GM23338 (cell line): Measurements from ENCODE around the gene TAS2R14. TPM values are rescaled to one million over a fixed set of nuclear protein-coding genes. Genes with fewer than 3 reads are reported as not detected.

Experiments used
- ATAC-seq: fragments of 200-7000 bp; cut with Tn5 transposase; 3 replicates; pipeline ENCODE4 v1.9.1; 2020
- DNase-seq: peaks from one replicate; pipeline ENCODE4 v3.0.0-alpha.2; 2015; ENCODE audit warnings: low spot score
- H2AFZ ChIP-seq: fragments of 200-600 bp; sonication (generic); 2 replicates; pipeline ENCODE4 v1.8.0; 2016; ENCODE audit warnings: antibody characterized with exemption, mild to moderate bottlenecking, moderate library complexity
- H3F3A ChIP-seq: fragments of 200-600 bp; sonication (generic); replicated peaks from 2 replicates; pipeline ENCODE4 v1.8.0; 2017; ENCODE audit warnings: antibody characterized with exemption, mixed run types, low read depth
- H3K27ac ChIP-seq: fragments of 200-600 bp; sonication (generic); 2 replicates; pipeline ENCODE4 v1.6.1; 2016; ENCODE audit warnings: low read depth
- H3K27me3 ChIP-seq: fragments of 200-600 bp; sonication (generic); 2 replicates; pipeline ENCODE4 v1.8.0; 2016; ENCODE audit warnings: mild to moderate bottlenecking, mixed run types, moderate library complexity; ENCODE audit not compliant: insufficient read depth
- H3K36me3 ChIP-seq: fragments of 200-600 bp; sonication (generic); 2 replicates; pipeline ENCODE4 v1.8.0; 2016; ENCODE audit warnings: mild to moderate bottlenecking; ENCODE audit not compliant: insufficient read depth
- H3K4me1 ChIP-seq: fragments of 200-600 bp; sonication (generic); 2 replicates; pipeline ENCODE4 v1.8.0; 2016; ENCODE audit warnings: mild to moderate bottlenecking, moderate library complexity; ENCODE audit not compliant: insufficient read depth
- H3K4me2 ChIP-seq: fragments of 200-600 bp; sonication (generic); 2 replicates; pipeline ENCODE4 v1.7.1; 2017; ENCODE audit warnings: mixed run types
- H3K4me3 ChIP-seq: fragments of 200-600 bp; sonication (generic); 2 replicates; pipeline ENCODE4 v1.6.1; 2016; ENCODE audit warnings: mixed run types
- H3K79me2 ChIP-seq: fragments of 200-600 bp; sonication (generic); replicated peaks from 2 replicates; pipeline ENCODE4 v1.8.0; 2017; ENCODE audit warnings: mild to moderate bottlenecking; ENCODE audit not compliant: insufficient read depth
- H3K9me2 ChIP-seq: fragments of 200-600 bp; sonication (generic); 2 replicates; pipeline ENCODE4 v1.8.0; 2017; ENCODE audit not compliant: insufficient read depth
- H4K20me1 ChIP-seq: fragments of 200-600 bp; sonication (generic); replicated peaks from 2 replicates; pipeline ENCODE4 v1.8.0; 2017; ENCODE audit warnings: mild to moderate bottlenecking; ENCODE audit not compliant: insufficient read depth
- H3K27ac Mint-ChIP-seq: 2 replicates; pipeline ENCODE4 v1.8.0; 2020; ENCODE audit warnings: inconsistent platforms, mild to moderate bottlenecking, moderate library complexity, mixed read lengths
- H3K27me3 Mint-ChIP-seq: 3 replicates; pipeline ENCODE4 v1.8.0; 2022; ENCODE audit warnings: low read depth, mild to moderate bottlenecking, moderate library complexity, mixed read lengths, inconsistent platforms; ENCODE audit not compliant: insufficient read depth, poor library complexity
- H3K36me3 Mint-ChIP-seq: 3 replicates; pipeline ENCODE4 v1.8.0; 2021; ENCODE audit warnings: low read depth, mild to moderate bottlenecking, inconsistent platforms, moderate library complexity, mixed read lengths
- H3K4me1 Mint-ChIP-seq: 3 replicates; pipeline ENCODE4 v1.8.0; 2020; ENCODE audit warnings: mild to moderate bottlenecking, inconsistent platforms, mixed read lengths
- H3K4me3 Mint-ChIP-seq: 3 replicates; pipeline ENCODE4 v1.8.0; 2021; ENCODE audit warnings: moderate library complexity, mild to moderate bottlenecking, inconsistent platforms, mixed read lengths
- H3K9me3 Mint-ChIP-seq: 3 replicates; pipeline ENCODE4 v1.8.0; 2020; ENCODE audit warnings: moderate library complexity, mild to moderate bottlenecking, inconsistent platforms, mixed read lengths
- CREB1 ChIP-seq: fragments of 250-450 bp; sonication (Bioruptor Pico); IDR thresholded peaks from 2 replicates; pipeline ENCODE4 v1.5.0; 2020; ENCODE audit warnings: low read depth, mild to moderate bottlenecking, moderate library complexity
- CTCF ChIP-seq, 2 experiments: fragments of 200-600 bp in 1 of 2; sonication (generic) in 1 of 2; conservative IDR thresholded peaks; 2 replicates each; pipeline versions ENCODE4 v1.5.1 to v1.6.1; 2016 to 2017; ENCODE audit warnings: antibody characterized with exemption in 2 of 2, low read depth in 2 of 2, mild to moderate bottlenecking in 2 of 2, moderate library complexity in 1 of 2
- EZH2 ChIP-seq: fragments of 200-600 bp; sonication (generic); IDR thresholded peaks from one replicate; pipeline ENCODE4 v1.8.0; 2017; ENCODE audit warnings: antibody characterized with exemption, mild to moderate bottlenecking, low read depth; ENCODE audit not compliant: unreplicated experiment
- JUNB ChIP-seq: IDR thresholded peaks from one replicate; pipeline ENCODE4 v1.6.1; 2016; ENCODE audit warnings: antibody characterized with exemption; ENCODE audit not compliant: unreplicated experiment
- POLR2AphosphoS5 ChIP-seq: IDR thresholded peaks from 2 replicates; pipeline ENCODE4 v1.6.1; 2016; ENCODE audit warnings: antibody characterized with exemption, low read depth
- ZNF114 ChIP-seq: fragments of 250-450 bp; sonication (Bioruptor Pico); IDR thresholded peaks from 2 replicates; pipeline ENCODE4 v1.5.0; 2020; ENCODE audit warnings: mild to moderate bottlenecking, moderate library complexity
- ZNF462 ChIP-seq: fragments of 250-450 bp; sonication (Bioruptor Pico); IDR thresholded peaks from 2 replicates; pipeline ENCODE4 v1.5.0; 2020; ENCODE audit warnings: mild to moderate bottlenecking, moderate library complexity
- polyA plus RNA-seq: library from polyadenylated mRNA; unstranded; fragments of >200 nt; fragmentation: Nextera tagmentation; extraction: Ambion mirVana; gene quantifications from 2 replicates; pipeline ENCODE4 v1.2.1, GENCODE V29; 2016
- total RNA-seq: library from RNA; depleted of rRNA; stranded (reverse); fragments of >200 nt; shearing (Covaris generic); gene quantifications from 2 replicates; pipeline ENCODE4 v1.2.3, GENCODE V29; 2014
- TF ChIP-seq, protein P1 (sequence below): IDR thresholded peaks from 2 replicates; pipeline ENCODE4 v1.6.1; 2016; ENCODE audit warnings: antibody characterized with exemption
- TF ChIP-seq, protein P2 (sequence below): IDR thresholded peaks from one replicate; pipeline ENCODE4 v1.6.1; 2018; ENCODE audit warnings: antibody characterized with exemption; ENCODE audit not compliant: unreplicated experiment

TAS2R14 gene
- total and polyA plus RNA-seq, 2 experiments from 2014 or later, result 2.6 to 5.9 TPM

- TF ChIP-seq, protein P1, sequence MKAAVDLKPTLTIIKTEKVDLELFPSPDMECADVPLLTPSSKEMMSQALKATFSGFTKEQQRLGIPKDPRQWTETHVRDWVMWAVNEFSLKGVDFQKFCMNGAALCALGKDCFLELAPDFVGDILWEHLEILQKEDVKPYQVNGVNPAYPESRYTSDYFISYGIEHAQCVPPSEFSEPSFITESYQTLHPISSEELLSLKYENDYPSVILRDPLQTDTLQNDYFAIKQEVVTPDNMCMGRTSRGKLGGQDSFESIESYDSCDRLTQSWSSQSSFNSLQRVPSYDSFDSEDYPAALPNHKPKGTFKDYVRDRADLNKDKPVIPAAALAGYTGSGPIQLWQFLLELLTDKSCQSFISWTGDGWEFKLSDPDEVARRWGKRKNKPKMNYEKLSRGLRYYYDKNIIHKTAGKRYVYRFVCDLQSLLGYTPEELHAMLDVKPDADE, result no peak
- TF ChIP-seq, protein P2, sequence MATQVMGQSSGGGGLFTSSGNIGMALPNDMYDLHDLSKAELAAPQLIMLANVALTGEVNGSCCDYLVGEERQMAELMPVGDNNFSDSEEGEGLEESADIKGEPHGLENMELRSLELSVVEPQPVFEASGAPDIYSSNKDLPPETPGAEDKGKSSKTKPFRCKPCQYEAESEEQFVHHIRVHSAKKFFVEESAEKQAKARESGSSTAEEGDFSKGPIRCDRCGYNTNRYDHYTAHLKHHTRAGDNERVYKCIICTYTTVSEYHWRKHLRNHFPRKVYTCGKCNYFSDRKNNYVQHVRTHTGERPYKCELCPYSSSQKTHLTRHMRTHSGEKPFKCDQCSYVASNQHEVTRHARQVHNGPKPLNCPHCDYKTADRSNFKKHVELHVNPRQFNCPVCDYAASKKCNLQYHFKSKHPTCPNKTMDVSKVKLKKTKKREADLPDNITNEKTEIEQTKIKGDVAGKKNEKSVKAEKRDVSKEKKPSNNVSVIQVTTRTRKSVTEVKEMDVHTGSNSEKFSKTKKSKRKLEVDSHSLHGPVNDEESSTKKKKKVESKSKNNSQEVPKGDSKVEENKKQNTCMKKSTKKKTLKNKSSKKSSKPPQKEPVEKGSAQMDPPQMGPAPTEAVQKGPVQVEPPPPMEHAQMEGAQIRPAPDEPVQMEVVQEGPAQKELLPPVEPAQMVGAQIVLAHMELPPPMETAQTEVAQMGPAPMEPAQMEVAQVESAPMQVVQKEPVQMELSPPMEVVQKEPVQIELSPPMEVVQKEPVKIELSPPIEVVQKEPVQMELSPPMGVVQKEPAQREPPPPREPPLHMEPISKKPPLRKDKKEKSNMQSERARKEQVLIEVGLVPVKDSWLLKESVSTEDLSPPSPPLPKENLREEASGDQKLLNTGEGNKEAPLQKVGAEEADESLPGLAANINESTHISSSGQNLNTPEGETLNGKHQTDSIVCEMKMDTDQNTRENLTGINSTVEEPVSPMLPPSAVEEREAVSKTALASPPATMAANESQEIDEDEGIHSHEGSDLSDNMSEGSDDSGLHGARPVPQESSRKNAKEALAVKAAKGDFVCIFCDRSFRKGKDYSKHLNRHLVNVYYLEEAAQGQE, result no peak
- TF ChIP-seq EZH2, result no peak
- no peak for TF ChIP-seq POLR2AphosphoS5
- TF ChIP-seq CREB1, result no peak
- TF ChIP-seq ZNF114, result no peak
These were observed 27.3 kb upstream of the TAS2R14 start (continued) for GRCh38 chr12:10966314-10966713.

- no peaks in the 10 kb centered on the region for H4K20me1 ChIP-seq
- no peak overlapping the region for H3K4me3 ChIP-seq
- Mint-ChIP-seq H3K4me1 (no peaks in the 10 kb centered on the region), H3K27ac (no peak overlapping the region), H3K27me3 (peaks cover 1% of the 10 kb centered on the region), H3K4me3 (no peak overlapping the region), H3K36me3 (peaks cover 5% of the 10 kb centered on the region; the same call in 2 of the 3 replicates), H3K9me3 (peaks cover 4% of the 10 kb centered on the region; the same call in 1 of the 3 replicates)
- 0 out of 2 replicates have a peak, but pooled peaks cover 3% of the 10 kb centered on the region for H3K9me2 ChIP-seq
- no peaks in the 10 kb centered on the region for H3K4me1 ChIP-seq
- no peak overlapping the region for H2AFZ ChIP-seq
- H3K27me3 ChIP-seq, result no peaks in the 10 kb centered on the region
- no peak for DNase-seq
- no peaks in the 10 kb centered on the region for H3K36me3 ChIP-seq
- no peak for ATAC-seq
- H3K4me2 ChIP-seq, result no peak overlapping the region
- no peaks in the 10 kb centered on the region for H3K79me2 ChIP-seq
- no peaks in the 10 kb centered on the region for H3F3A ChIP-seq
- H3K27ac ChIP-seq, result no peak overlapping the region
- TF ChIP-seq CTCF (conservative IDR thresholded peaks at IDR 0.05; ENCODE audit: low read depth in 2 of 2) (no peak), ZNF462 (no peak), ZNF114 (no peak), JUNB (no peak)
- TF ChIP-seq, protein P2, result no peak
These were observed 26.4 kb upstream of the TAS2R14 start for GRCh38 chr12:10965476-10965875.
